HG03175 (cell line): ENCODE results near the gene PALMD.

Source experiments
- ATAC-seq: cut with Tn5 transposase; IDR thresholded peaks from one replicate; pipeline ENCODE4 v1.9.1; 2021; ENCODE audit warnings: mild to moderate bottlenecking, moderate library complexity; ENCODE audit not compliant: unreplicated experiment

The PALMD gene

GRCh38 chr1:99657213-99658030 is 11.5 kb downstream of the PALMD start:
- ATAC-seq: no peak

GRCh38 chr1:99658031-99658290 is 12.0 kb downstream of the PALMD start:
- no peak for ATAC-seq

- no peak for ATAC-seq
Measured at GRCh38 chr1:99659755-99660210, 13.9 kb downstream of the PALMD start.

GRCh38 chr1:99660496-99660895 is 14.6 kb downstream of the PALMD start:
- ATAC-seq: no peak

- no peak for ATAC-seq
Measured at GRCh38 chr1:99661780-99662179, 15.9 kb downstream of the PALMD start.

- ATAC-seq: no peak
Measured at GRCh38 chr1:99662539-99663080, 16.7 kb downstream of the PALMD start.

GRCh38 chr1:99663501-99663900 is 17.6 kb downstream of the PALMD start:
- ATAC-seq: no peak

GRCh38 chr1:99665212-99665611 is 19.3 kb downstream of the PALMD start:
- no peak for ATAC-seq

- no peak for ATAC-seq
Measured at GRCh38 chr1:99669376-99669775, 23.5 kb downstream of the PALMD start.

GRCh38 chr1:99669821-99670220 is 23.9 kb downstream of the PALMD start:
- no peak for ATAC-seq

- no peak for ATAC-seq
Measured at GRCh38 chr1:99670583-99670982, 24.7 kb downstream of the PALMD start.

GRCh38 chr1:99672038-99672437 is 26.1 kb downstream of the PALMD start:
- ATAC-seq: no peak

- no peak for ATAC-seq
Measured at GRCh38 chr1:99672530-99673213, 26.8 kb downstream of the PALMD start.

- ATAC-seq: no peak
Measured at GRCh38 chr1:99673315-99673714, 27.4 kb downstream of the PALMD start.

GRCh38 chr1:99674115-99675064 is 28.5 kb downstream of the PALMD start:
- ATAC-seq: no peak

GRCh38 chr1:99675292-99675691 is 29.4 kb downstream of the PALMD start:
- no peak for ATAC-seq

GRCh38 chr1:99675994-99676393 is 30.1 kb downstream of the PALMD start:
- ATAC-seq: no peak

- no peak for ATAC-seq
Measured at GRCh38 chr1:99676876-99677275, 31.0 kb downstream of the PALMD start.

GRCh38 chr1:99677416-99677815 is 31.5 kb downstream of the PALMD start:
- no peak for ATAC-seq

- no peak for ATAC-seq
Measured at GRCh38 chr1:99680270-99680669, 34.4 kb downstream of the PALMD start.

- no peak for ATAC-seq
Measured at GRCh38 chr1:99681583-99681982, 35.7 kb downstream of the PALMD start.
